GM12872 (cell line): Measurements from ENCODE around the gene NCKAP5L.

Experiments
- TF ChIP-seq, protein P1 (sequence below): IDR thresholded peaks from 3 replicates; pipeline ENCODE4 v1.5.1; 2011; ENCODE audit warnings: low read depth, mild to moderate bottlenecking, low read length, moderate library complexity; ENCODE audit not compliant: insufficient read depth

The NCKAP5L gene

GRCh38 chr12:49868449-49868848, 40.2 kb upstream of the NCKAP5L start:
- TF ChIP-seq, protein P1, sequence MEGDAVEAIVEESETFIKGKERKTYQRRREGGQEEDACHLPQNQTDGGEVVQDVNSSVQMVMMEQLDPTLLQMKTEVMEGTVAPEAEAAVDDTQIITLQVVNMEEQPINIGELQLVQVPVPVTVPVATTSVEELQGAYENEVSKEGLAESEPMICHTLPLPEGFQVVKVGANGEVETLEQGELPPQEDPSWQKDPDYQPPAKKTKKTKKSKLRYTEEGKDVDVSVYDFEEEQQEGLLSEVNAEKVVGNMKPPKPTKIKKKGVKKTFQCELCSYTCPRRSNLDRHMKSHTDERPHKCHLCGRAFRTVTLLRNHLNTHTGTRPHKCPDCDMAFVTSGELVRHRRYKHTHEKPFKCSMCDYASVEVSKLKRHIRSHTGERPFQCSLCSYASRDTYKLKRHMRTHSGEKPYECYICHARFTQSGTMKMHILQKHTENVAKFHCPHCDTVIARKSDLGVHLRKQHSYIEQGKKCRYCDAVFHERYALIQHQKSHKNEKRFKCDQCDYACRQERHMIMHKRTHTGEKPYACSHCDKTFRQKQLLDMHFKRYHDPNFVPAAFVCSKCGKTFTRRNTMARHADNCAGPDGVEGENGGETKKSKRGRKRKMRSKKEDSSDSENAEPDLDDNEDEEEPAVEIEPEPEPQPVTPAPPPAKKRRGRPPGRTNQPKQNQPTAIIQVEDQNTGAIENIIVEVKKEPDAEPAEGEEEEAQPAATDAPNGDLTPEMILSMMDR, result no peak

DNA sequence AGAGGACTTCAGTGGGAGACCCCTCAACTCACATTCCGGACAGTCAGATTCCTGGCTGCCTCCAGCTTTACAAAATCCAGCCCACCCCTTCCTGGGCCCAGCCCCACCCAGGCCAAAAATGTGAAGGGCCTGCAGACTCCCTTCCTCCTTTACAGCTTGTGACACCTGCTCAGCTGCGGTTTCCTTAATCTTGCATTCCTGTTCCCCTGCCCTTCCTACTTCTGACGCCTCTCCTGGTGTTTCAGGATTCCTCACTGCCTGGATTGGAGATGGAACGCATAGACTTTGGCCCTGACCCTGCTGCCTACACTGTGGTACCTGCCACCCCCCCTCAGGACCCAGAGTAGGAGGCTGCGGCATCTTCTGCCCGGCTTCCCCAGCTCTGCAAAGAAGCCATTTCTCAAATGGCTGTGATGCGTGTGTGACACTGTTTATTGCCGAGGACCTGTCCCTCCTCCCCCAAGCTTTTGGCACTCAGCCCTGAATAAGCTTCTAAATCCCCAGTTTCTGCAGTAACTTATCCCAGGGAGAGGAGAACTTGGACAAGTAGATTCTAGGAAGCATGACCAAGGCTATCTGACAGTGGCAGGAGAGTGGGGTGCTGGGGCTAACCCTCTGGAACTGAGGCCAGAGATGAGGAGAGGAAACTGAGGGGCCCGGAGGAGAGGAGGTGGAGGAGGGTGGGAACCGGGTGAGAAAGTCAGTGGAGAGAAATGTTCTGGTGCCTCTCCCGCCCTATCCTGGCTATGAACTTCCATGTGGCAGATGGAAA, 39.5 kb upstream of the NCKAP5L start:
- TF ChIP-seq, protein P1, result 0 out of 3 replicates have a peak, but pooled peaks have one; percentile 4

- TF ChIP-seq, protein P1, result peak; percentile 99
These were observed 38.8 kb upstream of the NCKAP5L start for GRCh38 chr12:49866859-49867569.

- TF ChIP-seq, protein P1, result no peak
These were observed 37.5 kb upstream of the NCKAP5L start for GRCh38 chr12:49865782-49866135.

DNA sequence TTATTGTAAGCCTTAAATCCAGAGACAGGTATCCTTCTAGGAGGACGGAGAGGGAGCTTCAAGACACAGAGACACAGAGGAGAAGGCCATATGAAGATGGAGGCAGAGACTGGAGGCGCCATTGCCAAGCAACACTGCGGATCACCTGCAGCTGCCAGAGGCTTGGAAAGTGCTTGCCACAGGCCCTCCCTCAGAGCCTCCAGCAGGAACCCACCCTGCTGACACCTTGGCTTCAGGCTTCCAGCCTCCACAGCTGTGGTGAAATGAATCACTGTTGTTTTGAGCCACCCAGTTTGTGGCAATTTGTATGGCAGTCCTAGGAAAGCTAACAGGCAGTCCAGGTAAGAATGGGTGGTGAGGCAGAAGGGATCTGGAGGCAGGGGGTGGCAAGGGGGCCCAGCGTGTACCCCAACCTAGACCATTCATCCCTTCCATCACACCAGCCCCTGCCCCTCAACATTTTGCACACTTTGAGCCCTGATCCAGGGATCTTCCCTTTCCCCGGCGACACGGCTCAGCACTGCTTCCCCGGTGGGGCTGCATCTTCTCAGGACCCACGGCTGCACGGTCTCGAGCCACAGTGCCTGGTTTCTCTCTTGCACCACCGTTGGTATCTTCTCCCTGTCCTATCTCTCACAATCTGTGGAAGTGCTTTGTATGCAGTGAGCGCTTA, 37.0 kb upstream of the NCKAP5L start:
- TF ChIP-seq, protein P1, result no peak

DNA sequence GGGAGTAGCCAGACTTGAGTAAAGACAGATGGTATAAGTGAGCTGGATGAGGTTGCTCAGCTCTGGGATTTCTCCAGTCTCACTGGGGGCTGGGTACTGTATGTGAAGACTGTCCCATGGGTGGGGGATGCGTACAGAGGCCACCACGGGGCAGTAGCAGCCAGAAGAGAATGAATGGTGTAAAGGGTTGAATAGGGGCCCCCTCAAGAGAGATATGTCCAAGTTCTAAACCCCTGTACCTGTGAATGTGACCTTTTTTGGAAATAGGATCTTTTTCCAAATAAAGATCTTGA, 36.5 kb upstream of the NCKAP5L start:
- TF ChIP-seq, protein P1, result no peak
